Stimulated activated CD8-positive, alpha-beta memory T cell treated with anti-CD3 and anti-CD28 coated beads, Interleukin-15, amount 100 ng/mL, for 4 hours (primary cell): ENCODE data around the gene USP22.
A peak's percentile ranks its signal among the peaks of the same experiment; 100 is the strongest.

Experiments used
- DNase-seq, 2 donors: peaks; one replicate each; pipeline ENCODE4 v3.0.0-alpha.2; 2020; ENCODE audit warnings: low read depth in 2 of 2

The USP22 gene

DNA sequence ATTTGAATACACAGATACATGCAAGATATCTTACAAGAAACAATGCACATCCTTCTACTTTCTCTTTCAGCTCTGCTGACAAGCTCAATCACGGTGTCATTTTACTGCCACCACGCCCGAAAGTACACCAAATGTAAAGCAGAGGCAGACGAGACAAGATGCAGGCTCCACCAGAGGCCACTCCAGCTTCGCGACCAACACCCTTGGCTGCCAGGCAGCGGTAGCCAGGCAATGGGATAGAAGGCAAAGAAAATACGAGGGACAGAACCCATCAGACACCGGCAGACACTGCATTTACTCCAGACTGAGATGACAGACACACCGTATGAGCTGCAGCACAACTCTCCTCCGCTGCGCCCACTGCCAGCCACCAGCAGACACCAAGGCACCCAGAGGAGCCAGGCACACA lies 41.0 kb downstream of the USP22 start:
- DNase-seq: no peak

- no peak for DNase-seq
These were observed 41.5 kb downstream of the USP22 start for GRCh38 chr17:21001111-21001812.

GRCh38 chr17:20999841-21000532 lies 42.8 kb downstream of the USP22 start:
- no peak for DNase-seq

- no peak for DNase-seq
These were observed 43.7 kb downstream of the USP22 start for GRCh38 chr17:20999044-20999573.

DNA sequence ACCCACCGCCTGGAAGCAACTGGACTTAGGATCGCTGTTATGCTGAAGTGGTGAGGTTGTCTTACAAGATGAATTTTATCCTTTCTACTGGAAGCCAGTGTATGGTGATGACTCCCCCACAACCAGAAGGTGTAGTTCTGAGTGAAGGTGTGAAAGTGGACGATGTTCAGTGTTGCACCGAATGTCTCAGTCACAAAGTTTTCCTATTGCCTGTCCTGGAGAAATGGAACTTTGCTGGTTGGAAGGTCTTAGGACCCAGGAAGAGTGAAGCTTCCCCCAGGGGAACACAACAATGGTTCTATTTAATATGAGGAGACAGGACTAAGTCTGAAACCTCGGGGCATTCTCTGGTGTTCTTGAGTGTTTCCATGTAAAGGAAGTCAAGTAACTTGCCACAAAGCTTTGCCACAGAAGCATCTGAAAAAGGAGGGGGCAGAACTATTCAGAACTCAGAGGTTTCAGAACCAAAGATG lies 44.2 kb downstream of the USP22 start:
- no peak for DNase-seq

GRCh38 chr17:20997711-20998570 lies 44.9 kb downstream of the USP22 start:
- no peak for DNase-seq

DNA sequence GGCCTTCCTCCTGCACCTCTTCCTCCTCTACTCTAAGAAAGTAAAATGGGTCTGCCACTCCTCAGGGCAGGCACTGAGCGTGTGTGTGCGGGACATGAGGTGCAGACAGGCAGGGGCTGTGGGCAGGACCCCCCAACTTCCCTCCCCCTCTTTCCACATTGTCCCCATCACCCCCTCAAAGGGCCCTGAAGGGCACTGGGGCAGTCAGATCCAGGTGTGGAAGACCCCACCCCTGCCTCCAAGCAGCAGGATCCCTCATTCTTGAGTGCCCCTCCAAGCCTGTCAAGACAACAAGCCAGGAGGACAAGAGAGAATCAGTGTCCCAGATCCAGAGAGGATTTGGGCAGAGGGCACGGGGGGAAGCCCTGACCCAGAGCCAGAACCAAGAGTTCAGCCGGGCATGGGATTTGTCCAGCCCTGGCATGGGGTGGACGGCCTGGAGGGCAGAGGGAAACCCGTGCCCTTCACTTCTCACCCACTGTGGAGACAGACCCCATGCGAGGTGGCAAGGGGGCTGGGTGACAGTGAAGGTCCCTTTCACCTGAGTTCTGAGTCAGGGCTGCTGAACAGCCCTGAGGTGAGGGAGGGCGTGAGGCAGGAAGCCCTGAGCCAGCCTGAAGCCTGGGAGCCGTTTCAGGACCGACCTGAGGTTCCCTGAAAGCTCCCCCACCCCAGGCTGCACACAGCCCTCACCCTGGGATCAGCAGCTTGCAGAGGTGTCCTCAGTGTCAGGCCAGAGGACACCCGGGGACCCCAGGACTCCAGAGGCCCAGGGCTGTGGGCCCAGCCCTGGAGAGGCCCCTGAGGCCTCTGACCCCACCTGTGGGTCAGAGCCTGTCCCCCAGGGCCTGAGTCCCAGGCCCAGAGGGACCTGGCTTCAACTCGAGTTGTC lies 45.8 kb downstream of the USP22 start:
- no peak for DNase-seq

GRCh38 chr17:20995873-20996723 lies 46.7 kb downstream of the USP22 start:
- no peak for DNase-seq

DNA sequence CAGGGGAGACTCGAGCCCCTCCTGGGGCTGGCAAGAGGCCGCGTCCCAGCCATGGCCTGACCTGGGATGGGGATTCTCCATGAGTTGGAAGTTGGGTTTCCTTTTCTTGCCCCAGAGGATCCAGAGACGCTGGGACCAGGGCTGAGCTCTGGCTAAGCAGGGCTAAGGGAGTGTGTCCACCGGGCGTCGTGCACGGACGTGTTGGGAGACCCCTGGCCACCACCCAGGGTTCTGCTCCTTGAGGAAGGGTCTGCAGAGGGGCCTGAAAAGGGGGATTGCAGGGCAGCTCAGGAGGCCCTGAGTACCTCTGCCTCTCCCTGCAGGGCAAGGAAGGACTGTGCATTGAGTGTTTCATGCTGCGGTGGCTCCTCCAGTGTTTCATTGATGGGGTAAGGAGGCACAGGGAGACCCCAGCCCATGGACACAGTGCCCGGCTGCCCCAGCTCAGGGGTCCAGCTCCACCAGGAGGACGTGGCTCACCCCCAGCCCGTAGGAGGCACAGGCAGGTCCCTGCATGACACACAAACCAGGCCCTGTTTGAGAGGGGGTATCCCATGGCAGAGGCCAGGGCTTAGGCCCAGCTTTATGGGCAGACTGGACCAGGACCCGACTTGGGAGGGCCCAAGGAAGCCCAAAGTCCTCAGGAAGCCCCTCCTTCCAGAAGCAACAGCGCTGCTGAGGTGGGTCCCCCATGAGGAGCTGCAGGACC lies 47.5 kb downstream of the USP22 start:
- DNase-seq: no peak

DNA sequence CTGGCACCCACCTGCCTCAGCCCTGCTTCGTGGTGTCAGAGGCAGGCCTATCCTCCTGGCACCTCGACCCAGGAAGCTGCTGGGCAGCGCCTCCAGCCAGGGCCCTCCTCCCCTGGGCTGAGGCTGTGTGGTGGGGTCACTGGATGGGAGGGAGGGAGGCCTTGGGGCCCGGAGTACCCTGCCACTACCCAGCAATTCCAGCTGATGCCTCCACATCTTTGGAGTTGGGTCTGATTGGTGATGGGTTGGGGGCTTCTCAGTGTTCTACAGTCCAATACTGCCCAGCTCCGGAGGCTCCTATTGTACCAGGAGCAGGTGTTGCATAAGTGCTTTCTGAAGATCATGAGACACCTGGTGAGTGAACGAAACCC lies 48.0 kb downstream of the USP22 start:
- DNase-seq: no peak

GRCh38 chr17:20993863-20994778 lies 48.7 kb downstream of the USP22 start:
- DNase-seq: no peak

DNA sequence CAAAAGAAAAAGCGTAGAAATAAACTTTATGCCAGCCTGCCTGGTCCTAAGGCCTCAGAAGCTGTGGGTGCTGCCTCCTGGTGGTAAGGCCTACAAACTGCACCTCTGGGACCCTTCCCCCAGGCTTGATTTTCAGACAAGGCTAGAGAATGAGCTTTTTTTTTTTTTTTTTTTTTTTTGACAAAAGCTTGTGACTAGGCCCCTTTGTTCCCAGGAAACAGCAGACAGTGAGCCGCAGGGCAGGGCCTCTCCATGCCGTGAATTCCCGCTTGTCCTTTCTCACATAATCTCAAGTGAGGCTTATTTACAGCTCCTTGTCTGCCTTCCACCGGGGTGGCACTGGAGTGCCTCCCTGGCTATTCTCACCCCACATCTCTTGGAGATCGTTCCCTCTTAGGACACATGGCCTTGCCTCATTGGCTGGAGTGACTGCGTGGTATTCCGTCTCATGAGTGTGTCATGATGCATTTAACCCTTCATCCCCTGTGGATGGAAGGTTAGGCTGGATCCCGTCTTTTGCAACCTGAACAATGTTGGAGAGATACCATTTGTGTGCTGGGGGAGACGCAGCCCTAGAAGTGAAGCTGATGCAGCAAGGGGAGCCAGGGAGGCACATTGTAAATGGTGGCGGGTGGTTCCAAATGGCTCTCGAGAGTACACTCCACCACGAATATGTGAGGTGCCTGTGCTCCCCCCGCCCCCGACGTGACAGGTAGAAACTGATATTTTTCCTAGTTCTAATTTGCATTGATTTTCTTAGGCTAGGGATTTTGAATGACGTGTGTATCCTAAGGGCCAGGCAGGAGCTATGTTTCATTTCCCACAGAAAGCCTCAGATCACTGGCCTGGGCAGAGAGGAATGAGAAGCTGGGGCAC lies 49.6 kb downstream of the USP22 start:
- peak in 1 of 2 donors; percentile 23 for DNase-seq

DNA sequence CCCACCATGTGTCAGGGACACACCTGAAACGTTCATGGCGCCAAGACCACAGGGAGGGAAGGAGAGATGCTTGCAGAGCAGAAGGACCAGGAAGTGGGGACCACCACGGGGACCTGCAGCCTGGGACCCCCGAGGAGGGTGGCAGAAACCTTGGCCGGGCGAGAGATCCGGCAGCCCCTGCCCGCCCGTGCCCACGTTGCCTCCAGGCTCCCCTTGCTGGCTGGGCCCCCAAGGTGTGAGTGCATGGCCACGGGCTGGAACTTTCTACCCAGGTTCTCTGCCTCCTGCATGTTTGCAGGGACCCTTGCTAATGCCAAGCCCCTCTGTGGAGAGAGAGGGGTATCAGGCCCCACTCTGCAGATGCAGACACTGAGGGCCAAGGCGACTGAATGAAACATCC lies 50.4 kb downstream of the USP22 start:
- DNase-seq: no peak

DNA sequence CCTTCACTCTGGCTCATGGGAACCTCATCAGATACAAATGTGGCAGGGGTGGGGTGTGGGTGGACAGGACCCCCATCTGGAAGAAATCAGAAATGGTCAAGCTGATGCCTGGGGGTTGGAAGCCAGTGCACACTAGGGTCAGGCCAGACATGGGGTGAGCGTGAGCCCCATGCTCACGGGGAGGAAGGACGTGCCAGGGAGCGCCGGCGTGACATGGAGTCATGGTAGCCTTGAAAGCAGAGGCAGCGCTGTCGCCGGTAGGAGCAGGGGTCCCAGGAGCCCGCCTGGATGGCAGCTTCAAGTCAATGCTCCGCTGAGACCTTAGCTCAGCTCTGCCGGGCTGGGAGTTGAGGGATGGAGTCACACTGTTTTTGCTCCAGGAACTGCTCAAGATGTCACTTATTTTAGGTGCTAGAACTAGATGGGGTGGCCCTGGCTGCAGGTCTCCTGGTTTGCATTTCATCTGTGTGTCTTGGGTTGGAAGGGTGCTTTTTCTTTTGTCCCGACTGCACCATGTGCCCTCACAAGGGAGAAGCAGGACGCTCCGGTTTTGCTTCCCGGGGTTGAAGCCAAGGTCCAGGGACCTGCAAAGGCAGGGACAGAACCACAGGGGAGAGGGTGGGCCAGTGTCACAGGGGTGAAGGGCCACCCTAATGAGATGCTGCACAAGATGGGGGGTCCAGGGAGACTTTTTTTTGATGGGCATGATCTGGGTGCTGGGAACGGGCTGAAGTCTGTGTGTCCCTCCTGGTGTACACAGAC lies 51.4 kb downstream of the USP22 start:
- DNase-seq: no peak

- DNase-seq: no peak
These were observed 52.6 kb downstream of the USP22 start for GRCh38 chr17:20989991-20990855.

GRCh38 chr17:20989481-20989880 lies 53.3 kb downstream of the USP22 start:
- no peak for DNase-seq
